Measurements from ENCODE around the gene SLC7A10. TPM values are rescaled to one million over a fixed set of nuclear protein-coding genes. Genes with fewer than 3 reads are reported as not detected.
"Not testable (repeated sequence)": the region's sequence is repeated elsewhere in the genome, so short reads cannot be mapped to it uniquely, and the experiment has no call there.

Gene SLC7A10
- total RNA-seq, 1 experiment from 2014 or later: not detected

- POLR2A ChIA-PET: no interaction called here
- Mint-ChIP-seq H3K27me3 (ENCODE audit: insufficient read depth, unreplicated experiment) (no peaks in the 10 kb centered on the region), H3K4me3 (ENCODE audit: unreplicated experiment) (no peak overlapping the region), H3K27ac (ENCODE audit: low read depth, unreplicated experiment) (no peak overlapping the region), H3K36me3 (ENCODE audit: insufficient read depth, unreplicated experiment) (peaks cover 6% of the 10 kb centered on the region), H3K9me3 (ENCODE audit: unreplicated experiment) (no peaks in the 10 kb centered on the region), H3K4me1 (ENCODE audit: insufficient read depth, unreplicated experiment) (no peaks in the 10 kb centered on the region)
- BruUV-seq (replicated peaks): no TSS peak
- CTCF ChIA-PET: no interaction called here
- intact Hi-C loops (cut with micrococcal nuclease): no loop called here
- no peak for DNase-seq (ENCODE audit: unreplicated experiment)
- TF ChIP-seq, protein P1, sequence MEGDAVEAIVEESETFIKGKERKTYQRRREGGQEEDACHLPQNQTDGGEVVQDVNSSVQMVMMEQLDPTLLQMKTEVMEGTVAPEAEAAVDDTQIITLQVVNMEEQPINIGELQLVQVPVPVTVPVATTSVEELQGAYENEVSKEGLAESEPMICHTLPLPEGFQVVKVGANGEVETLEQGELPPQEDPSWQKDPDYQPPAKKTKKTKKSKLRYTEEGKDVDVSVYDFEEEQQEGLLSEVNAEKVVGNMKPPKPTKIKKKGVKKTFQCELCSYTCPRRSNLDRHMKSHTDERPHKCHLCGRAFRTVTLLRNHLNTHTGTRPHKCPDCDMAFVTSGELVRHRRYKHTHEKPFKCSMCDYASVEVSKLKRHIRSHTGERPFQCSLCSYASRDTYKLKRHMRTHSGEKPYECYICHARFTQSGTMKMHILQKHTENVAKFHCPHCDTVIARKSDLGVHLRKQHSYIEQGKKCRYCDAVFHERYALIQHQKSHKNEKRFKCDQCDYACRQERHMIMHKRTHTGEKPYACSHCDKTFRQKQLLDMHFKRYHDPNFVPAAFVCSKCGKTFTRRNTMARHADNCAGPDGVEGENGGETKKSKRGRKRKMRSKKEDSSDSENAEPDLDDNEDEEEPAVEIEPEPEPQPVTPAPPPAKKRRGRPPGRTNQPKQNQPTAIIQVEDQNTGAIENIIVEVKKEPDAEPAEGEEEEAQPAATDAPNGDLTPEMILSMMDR (IDR thresholded peaks at IDR 0.05; ENCODE audit: unreplicated experiment): no peak
Measured at GRCh38 chr19:33210266-33210940, 15.2 kb downstream of the SLC7A10 start.

- H3K27ac Mint-ChIP-seq (ENCODE audit: low read depth, unreplicated experiment); H3K36me3 Mint-ChIP-seq (ENCODE audit: insufficient read depth, unreplicated experiment); H3K4me3 Mint-ChIP-seq (ENCODE audit: unreplicated experiment); H3K9me3 Mint-ChIP-seq (ENCODE audit: unreplicated experiment); POLR2A ChIA-PET; BruUV-seq (replicated peaks); intact Hi-C loops (cut with micrococcal nuclease); DNase-seq (ENCODE audit: unreplicated experiment); H3K27me3 Mint-ChIP-seq (ENCODE audit: insufficient read depth, unreplicated experiment); H3K4me1 Mint-ChIP-seq (ENCODE audit: insufficient read depth, unreplicated experiment): not testable (repeated sequence)
- CTCF ChIA-PET: interaction anchor here (0.7 kb wide), 1 partner anchor 14 kb away, joined by 3 read pairs; no protein-coding TSS in a partner anchor
Measured at GRCh38 chr19:33209850-33210230, 15.8 kb downstream of the SLC7A10 start.

- POLR2A ChIA-PET: interaction anchor here (0.6 kb wide), 1 partner anchor 221 kb away, joined by 4 read pairs; no protein-coding TSS in a partner anchor
- Mint-ChIP-seq H3K27me3 (ENCODE audit: insufficient read depth, unreplicated experiment) (no peaks in the 10 kb centered on the region), H3K27ac (ENCODE audit: low read depth, unreplicated experiment) (no peak overlapping the region), H3K4me3 (ENCODE audit: unreplicated experiment) (no peak overlapping the region), H3K9me3 (ENCODE audit: unreplicated experiment) (no peaks in the 10 kb centered on the region), H3K4me1 (ENCODE audit: insufficient read depth, unreplicated experiment) (no peaks in the 10 kb centered on the region), H3K36me3 (ENCODE audit: insufficient read depth, unreplicated experiment) (peaks cover 6% of the 10 kb centered on the region)
- CTCF ChIA-PET: interaction anchor here (0.7 kb wide), 1 partner anchor 14 kb away, joined by 3 read pairs; no protein-coding TSS in a partner anchor
- TF ChIP-seq, protein P1 (IDR thresholded peaks at IDR 0.05; ENCODE audit: unreplicated experiment): no peak
- no peak for DNase-seq (ENCODE audit: unreplicated experiment)
- BruUV-seq (replicated peaks): no TSS peak
- intact Hi-C loops (cut with micrococcal nuclease): no loop called here
Measured at GRCh38 chr19:33208904-33209849, 16.5 kb downstream of the SLC7A10 start.

DNA sequence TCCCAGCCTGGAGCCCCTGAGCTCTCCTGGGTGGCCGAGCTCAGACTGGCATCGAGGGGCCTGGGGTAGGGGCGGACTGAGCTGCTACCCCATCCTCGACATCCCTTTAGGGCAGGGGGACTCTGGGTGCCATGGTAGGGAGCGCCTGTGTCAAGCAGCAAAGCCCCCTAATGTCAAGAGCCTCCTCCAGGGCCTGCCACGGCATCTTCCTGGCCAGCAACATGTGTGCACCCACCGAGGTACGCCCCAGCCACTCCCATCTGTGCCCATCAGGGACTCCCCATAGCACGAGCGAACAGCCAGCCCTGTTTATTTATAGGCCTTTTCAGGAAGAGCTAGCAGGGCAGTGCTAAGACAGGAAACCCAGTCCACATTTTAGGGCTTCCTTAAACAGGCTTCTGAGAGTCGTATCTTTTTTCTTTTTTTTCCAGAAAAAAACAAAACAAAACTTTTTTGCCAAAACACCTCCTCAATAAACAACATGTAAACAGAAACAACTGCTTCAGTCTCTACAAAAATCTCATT, 17.2 kb downstream of the SLC7A10 start:
- Mint-ChIP-seq H3K4me3 (ENCODE audit: unreplicated experiment) (no peak overlapping the region), H3K4me1 (ENCODE audit: insufficient read depth, unreplicated experiment) (no peaks in the 10 kb centered on the region), H3K36me3 (ENCODE audit: insufficient read depth, unreplicated experiment) (peaks cover under 1% of the 10 kb centered on the region), H3K27me3 (ENCODE audit: insufficient read depth, unreplicated experiment) (no peaks in the 10 kb centered on the region), H3K27ac (ENCODE audit: low read depth, unreplicated experiment) (no peak overlapping the region), H3K9me3 (ENCODE audit: unreplicated experiment) (no peaks in the 10 kb centered on the region)
- ChIA-PET POLR2A (interaction anchor here (0.7 kb wide), 1 partner anchor 1959 kb away, joined by 4 read pairs; no protein-coding TSS in a partner anchor), CTCF (interaction anchor here (0.6 kb wide), 1 partner anchor 9 kb away, joined by 3 read pairs; no protein-coding TSS in a partner anchor)
- BruUV-seq (replicated peaks): no TSS peak
- DNase-seq (ENCODE audit: unreplicated experiment): no peak
- intact Hi-C loops (cut with micrococcal nuclease): no loop called here
- TF ChIP-seq, protein P1 (IDR thresholded peaks at IDR 0.05; ENCODE audit: unreplicated experiment): no peak
